ENCODE measurements around the gene DNAJB11.

DNAJB11 gene

GRCh38 chr3:186612065-186612464 is 41.5 kb downstream of the DNAJB11 start:
- no peak overlapping the region for H3K4me3 ChIP-seq (replicated peaks in 1 of 2; ENCODE audit: low read depth in 2 of 2, low read length in 2 of 2)
- no peak for DNase-seq (ENCODE audit: low read depth in 2 of 2)
- TF ChIP-seq CTCF (IDR thresholded peaks at IDR 0.05; ENCODE audit: low read depth, low read length): no peak

- DNase-seq (ENCODE audit: low read depth in 2 of 2): no peak
- no peak within 1 kb of the TSS for H3K4me3 ChIP-seq (replicated peaks in 1 of 2; ENCODE audit: low read depth in 2 of 2, low read length in 2 of 2)
- TF ChIP-seq CTCF (IDR thresholded peaks at IDR 0.05; ENCODE audit: low read depth, low read length): no peak
These were observed 42.5 kb downstream of the DNAJB11 start, which contains the start of gene AHSG for GRCh38 chr3:186612721-186613636. Gene AHSG (plus strand): TSS chr3:186613060. CDS start chr3:186613142, 82 bp downstream.

GRCh38 chr3:186613637-186614265 is 43.2 kb downstream of the DNAJB11 start:
- no peak for DNase-seq (ENCODE audit: low read depth in 2 of 2)
- H3K4me3 ChIP-seq (replicated peaks in 1 of 2; ENCODE audit: low read depth in 2 of 2, low read length in 2 of 2): no peak overlapping the region
- TF ChIP-seq CTCF (IDR thresholded peaks at IDR 0.05; ENCODE audit: low read depth, low read length): no peak

- DNase-seq (ENCODE audit: low read depth in 2 of 2): no peak
- no peak for TF ChIP-seq CTCF (IDR thresholded peaks at IDR 0.05; ENCODE audit: low read depth, low read length)
- H3K4me3 ChIP-seq (replicated peaks in 1 of 2; ENCODE audit: low read depth in 2 of 2, low read length in 2 of 2): no peak overlapping the region
These were observed 43.7 kb downstream of the DNAJB11 start for GRCh38 chr3:186614266-186614596.

GRCh38 chr3:186614597-186615483 is 44.3 kb downstream of the DNAJB11 start:
- peak; percentile 99 for TF ChIP-seq CTCF (IDR thresholded peaks at IDR 0.05; ENCODE audit: low read depth, low read length)
- DNase-seq (ENCODE audit: low read depth in 2 of 2): peak; percentile 77 to 78
- H3K4me3 ChIP-seq (replicated peaks in 1 of 2; ENCODE audit: low read depth in 2 of 2, low read length in 2 of 2): no peak overlapping the region

- DNase-seq (ENCODE audit: low read depth in 2 of 2): no peak
- TF ChIP-seq CTCF (IDR thresholded peaks at IDR 0.05; ENCODE audit: low read depth, low read length): no peak
- no peak overlapping the region for H3K4me3 ChIP-seq (replicated peaks in 1 of 2; ENCODE audit: low read depth in 2 of 2, low read length in 2 of 2)
These were observed 45.7 kb downstream of the DNAJB11 start for GRCh38 chr3:186616299-186616617.
